NCI-H128 (cell line): ENCODE results near the gene SUGCT.

Experiments used
- DNase-seq: peaks from one replicate; lab custom pipeline; 2025; ENCODE audit not compliant: unreplicated experiment; lab: John Stamatoyannopoulos, UW

Gene SUGCT

DNA sequence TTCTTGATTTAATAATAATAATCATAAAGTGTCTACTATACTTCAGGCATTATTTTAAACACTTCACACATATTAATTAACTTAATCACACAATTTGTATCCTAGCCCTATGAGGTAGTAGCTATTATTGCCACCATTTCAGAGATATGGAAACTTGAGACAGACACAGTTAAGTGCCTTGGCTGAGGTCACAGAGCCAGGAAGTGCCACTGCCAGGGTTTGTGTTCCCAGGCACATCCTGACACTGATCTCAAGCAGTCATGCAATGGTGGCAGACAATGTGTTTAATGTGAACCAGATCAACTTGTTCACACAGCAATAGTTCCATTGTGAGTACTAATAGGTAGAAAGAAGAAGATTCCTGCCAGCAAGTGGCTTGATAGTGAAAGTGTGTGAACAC lies 666.0 kb downstream of the SUGCT start:
- no peak for DNase-seq

DNA sequence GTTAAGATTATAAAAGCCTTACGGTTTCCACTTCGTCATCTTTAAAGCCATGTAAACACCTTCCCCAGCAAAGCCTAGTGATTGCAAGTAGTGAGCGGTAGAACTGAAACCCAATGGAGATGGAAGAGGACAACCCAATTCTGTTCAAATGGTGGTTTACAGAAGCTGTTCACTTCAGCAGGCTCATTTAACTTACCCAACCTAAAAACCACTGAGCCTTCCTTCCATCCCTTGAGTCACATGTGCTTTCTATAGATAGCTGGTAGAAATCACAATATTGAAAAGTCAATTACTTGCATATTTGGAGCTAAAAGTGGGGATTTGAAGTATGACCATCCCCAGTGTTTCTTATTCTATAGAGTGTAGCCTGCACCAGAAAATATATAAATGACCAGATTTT lies 667.7 kb downstream of the SUGCT start:
- DNase-seq, result no peak

DNA sequence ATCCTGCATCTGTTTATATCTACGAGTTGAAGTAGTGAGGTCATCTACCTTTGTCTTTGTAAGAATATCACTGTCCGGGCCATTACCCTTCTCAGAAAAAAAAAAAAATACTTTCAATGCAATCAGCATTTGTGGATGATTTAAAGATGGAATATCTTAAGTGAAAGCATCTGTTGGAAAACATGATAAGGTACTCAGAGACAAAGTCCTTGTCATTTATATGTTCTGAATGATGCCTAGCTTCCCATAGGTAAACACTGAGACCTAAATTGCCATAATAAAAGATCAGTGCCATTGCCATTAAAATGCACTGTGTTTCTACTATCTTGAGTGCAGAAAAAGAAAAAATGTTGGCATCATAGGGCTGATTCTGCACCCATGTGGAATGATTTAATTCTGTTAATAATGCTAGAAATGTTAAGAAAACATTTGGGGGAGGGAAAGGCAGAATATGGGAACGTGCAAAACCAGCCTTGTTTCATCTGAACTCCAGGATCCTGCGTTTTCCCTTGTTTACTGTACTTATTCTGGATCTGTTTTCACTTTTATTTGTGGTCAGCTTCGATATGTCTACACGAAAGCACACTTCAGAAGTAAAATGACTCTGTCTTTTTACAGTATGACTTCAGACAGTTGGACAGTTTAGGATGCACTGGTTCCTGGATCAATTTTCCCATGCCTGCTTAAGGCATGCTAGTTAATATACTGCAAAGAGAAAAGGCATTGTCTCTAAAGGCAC lies 669.8 kb downstream of the SUGCT start:
- DNase-seq, result no peak

DNA sequence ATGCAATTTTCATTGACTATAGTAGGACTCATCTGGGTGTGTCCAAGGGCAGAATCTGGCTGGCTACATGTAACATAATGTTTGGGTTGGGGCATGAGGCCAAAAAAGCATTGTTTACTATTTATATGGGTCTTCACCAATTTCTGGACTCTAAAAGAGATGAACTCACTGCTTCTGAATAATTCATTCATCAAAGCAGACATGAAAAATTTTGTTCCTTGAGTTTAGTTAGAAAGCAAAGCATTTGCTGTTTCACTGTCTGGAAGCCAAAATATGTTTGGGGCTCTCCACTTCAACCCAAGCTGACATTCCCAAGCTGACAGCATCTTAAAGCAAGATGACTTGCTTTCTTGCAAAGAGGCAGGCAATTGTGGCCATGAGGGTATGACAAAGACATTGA lies 670.6 kb downstream of the SUGCT start:
- no peak for DNase-seq

DNA sequence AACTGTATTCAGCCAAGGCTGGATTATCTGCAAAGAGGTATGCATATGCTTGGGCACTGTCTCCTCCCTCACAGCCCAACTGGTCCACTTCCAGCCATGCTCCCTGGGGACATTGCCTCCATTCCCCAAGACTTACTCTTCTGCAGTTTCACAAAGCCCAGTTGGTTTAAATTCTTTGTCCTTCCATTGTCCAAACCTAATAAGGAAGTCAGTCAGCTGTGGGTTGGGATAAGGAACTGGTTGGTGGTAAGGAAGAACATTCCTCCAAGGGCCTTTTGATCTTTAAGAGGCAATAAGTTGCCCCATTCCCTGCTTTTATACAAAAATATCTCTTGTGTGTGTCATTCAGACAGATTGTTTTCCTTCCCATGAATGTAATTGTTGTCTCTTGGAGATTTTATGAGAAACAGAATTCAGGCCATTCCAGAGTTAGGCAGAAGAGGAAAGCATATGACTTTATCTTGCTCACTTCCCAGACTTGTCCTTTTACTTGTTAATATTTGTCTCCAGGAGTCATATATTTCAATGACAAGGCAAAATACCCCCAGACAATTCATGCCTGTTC lies 673.7 kb downstream of the SUGCT start:
- DNase-seq, result no peak

DNA sequence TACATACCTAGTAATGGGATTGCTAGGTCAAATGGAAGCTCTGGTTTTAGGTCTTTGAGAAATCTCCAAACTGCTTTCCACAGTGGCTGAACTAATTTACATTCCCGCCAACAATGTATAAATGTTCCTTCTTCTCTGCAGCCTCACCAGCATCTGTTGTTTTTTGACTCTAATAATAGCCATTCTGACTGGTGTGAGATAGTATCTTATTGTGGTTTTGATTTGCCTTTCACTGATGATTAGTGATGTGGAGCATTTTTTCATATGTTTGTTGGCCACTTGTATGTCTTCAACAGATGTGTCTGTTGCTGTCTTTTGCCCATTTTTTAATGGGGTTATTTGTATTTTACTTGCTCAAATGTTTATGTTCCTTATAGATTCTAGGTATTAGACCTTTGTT lies 675.5 kb downstream of the SUGCT start:
- DNase-seq, result no peak

DNA sequence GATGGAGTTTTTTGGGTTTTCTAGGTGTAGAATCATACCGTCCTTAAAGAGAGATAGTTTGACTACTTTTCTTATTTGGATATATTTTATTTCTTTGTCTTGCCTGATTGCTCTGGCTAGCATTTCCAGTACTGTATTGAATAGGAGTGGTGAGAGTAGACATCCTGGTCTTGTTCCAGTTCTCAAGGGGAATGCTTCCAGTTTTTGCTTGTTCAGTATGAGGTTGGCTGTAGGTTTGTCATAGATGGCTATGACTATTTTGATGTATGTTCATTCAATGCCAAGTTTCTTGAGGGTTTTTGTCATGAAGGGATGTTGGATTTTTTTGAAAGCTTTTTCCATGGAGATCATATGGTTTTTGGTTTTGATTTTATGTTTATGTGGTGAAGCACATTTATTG lies 676.9 kb downstream of the SUGCT start:
- no peak for DNase-seq

DNA sequence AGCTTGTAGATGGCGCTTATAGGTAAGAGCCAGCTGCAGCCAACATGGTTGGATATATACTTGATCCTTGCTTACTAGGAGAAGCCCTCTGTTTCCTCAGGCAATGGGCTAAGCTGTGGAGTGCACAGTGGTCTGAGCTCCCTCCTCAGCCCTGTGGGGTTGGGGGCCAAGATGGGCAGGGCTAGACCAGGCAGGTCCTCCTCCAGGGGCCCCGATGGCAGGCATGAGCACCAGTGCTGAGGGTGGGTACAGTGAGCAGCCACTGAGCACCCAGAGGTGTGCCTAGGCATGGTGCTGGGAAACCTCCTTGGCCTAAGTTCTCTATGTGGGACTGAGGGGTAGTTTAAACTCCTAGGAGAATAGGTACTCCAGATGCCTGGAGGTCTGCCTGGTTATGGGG lies 680.2 kb downstream of the SUGCT start:
- no peak for DNase-seq

DNA sequence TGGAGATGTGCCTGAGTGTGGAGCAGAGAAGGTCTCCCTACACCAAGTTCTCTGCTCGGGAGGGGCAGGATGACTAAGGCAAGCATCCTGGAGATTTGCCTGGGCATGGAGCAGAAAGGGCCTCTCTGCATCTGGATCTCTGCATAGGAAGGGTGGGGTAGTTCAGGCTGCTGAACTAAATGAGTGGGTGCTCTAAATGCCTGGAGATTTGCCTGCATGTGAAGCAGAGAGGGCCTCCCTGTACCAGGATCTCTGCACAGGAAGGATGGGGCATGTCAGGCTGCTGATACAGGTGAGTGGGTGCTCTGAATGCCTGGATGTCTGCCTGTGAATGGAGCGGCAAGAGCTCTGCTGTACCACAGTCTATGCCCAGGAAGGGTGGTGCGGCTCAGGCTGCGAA lies 680.7 kb downstream of the SUGCT start:
- DNase-seq, result no peak

DNA sequence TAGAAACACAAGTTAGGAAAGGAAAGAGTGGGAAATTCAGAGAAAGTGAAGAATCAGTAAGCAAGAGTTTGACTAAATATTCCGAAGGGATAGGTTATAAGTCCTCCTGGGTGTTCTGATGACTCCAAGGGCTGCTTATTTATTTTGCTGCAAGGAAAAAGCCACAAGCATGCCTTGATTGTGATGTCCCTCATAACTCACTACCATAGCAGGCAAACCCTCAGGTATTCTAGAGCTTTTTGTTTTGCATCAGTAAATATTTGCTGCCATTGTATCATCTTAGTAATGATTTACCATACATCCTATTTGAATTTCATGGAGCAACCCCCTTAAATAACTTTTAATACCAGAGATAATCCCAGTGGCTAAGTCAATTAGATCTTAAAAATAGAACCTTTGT lies 688.1 kb downstream of the SUGCT start:
- DNase-seq, result no peak

DNA sequence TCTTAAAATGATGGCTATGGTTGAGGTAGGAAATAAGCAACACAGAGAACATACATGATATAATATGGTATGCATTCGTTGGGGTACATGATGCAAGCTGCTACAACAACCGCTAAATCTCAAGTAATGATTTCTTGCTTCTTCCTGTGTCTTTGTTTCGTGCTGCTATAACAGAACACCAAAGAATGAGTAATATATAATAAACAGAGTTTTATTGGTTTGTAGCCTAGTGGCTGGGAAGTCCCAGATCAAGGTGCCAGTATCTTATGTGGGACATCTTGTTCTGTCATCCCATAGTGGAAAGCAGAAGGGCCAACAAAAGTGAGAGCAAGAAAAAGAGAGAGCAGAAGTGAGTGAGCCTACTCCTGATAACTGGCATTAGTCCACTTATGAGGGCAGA lies 689.7 kb downstream of the SUGCT start:
- no peak for DNase-seq

DNA sequence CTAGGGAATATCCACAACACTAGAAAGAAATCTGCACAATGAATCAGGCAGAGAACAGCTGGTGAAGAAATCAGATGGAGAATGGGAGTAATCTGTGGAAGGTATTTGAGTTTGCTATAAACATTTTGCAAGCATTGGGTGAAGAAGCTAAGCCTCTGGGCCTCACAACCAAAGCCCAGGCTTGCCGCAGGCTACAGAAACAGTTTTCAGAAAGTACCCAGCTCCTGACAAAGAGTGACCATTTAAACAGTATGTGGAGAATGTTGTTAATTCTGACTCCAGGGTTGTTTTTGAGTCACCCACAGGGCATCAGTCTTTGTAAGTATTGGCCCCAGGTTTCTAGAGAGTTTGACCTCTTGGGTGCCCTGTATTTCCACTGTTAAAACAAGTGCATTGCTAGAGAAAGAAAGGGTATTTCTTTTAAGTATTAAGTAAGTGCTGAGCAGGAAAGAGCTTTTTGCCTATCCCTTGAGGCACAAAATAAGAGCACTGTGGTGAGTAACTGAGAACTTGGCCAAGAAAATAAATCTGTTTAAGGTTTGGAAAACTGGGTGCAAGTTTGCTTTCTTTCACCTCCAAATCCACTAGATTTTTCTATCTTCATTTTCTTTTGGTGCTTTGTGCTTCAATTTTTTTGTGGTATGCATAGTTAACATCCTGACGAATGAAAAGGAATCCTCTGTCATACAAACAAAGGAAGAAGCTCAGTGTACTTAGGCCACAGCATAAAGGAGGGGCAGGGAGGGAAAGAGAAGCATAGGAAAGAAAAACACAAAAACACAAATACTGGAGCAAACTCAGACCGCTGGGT lies 691.8 kb downstream of the SUGCT start:
- DNase-seq, result no peak

DNA sequence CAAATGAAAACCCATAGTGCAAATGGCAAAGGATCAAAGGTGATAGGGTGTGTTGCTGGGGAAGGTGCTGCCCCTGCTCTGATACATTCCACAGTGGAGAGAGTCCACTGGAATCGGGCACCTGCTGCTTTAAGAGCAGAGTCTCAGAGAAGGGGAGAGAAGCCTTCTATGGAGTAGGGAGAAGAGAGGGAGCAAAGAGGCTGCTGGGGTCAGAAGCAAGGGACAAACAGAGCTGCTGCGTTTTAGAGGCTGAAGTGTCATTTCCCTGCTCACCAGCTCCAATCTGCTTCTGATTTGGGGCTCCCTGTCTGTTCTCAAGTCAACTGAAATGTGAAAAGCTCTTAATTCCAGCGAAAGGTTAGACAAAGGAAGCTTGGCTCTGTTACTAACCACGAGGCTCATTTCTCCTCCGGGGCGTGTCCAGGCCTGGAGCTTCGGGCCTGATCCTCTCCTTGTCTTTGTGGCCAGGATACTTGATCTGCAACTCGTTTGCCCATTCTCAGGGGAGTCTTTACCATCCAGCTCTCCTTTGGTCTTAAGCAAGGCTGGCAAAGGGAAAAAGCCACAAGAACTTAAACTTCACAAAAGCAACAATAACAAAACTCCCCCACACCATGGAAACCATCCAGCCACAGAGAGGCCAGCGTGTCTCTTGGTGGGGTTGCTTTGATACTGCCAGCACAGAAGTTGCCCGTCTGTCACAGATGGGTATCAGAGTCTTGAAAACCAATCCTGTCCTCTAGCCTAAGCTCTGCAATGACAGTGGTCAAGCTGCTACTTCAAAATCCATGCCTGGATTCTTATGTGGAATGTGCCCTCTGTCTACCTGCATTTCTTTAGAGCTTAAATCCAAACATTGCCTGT lies 692.6 kb downstream of the SUGCT start:
- no peak for DNase-seq

DNA sequence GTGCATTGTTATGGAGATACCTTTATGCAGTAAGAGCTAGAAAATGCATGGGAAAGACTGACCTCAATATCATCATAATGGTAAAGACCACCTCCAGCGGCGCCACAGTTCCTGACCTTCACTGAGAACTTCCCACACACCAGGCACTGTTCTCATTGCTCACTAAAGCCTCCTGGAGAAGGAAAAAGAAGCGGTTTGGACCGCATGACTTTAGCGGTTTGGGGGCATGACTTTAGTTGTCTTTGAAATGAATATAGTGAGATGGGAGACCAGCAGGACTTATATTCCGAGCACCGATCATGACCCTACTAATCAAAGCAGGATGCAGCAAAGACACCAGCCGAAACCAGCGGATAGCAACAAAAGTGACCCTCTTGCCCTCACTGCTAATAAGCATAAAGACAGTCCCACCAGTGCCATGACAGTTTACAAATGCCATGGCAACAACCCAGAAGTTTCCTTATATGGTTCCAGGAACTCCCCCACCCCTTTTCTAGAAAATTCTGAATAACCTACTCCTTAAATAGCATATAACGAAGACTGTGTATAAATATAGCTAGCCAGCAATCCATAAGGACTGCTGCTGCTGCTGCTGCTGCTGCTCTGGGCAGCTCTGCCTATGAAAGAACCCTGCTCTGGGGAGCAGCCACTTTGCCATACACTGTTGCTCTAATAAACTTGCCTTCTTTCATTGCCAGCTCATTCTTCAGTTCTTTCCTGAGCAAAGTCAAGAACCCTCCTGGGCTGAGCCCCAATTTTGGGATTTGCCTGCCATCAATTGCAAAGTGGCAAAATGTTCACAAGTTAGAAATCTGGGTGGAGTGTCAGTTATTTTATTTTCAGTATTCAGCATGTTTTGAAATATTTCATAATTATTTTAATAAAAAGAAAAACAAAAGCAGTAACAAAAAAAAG lies 694.1 kb downstream of the SUGCT start:
- DNase-seq, result no peak

DNA sequence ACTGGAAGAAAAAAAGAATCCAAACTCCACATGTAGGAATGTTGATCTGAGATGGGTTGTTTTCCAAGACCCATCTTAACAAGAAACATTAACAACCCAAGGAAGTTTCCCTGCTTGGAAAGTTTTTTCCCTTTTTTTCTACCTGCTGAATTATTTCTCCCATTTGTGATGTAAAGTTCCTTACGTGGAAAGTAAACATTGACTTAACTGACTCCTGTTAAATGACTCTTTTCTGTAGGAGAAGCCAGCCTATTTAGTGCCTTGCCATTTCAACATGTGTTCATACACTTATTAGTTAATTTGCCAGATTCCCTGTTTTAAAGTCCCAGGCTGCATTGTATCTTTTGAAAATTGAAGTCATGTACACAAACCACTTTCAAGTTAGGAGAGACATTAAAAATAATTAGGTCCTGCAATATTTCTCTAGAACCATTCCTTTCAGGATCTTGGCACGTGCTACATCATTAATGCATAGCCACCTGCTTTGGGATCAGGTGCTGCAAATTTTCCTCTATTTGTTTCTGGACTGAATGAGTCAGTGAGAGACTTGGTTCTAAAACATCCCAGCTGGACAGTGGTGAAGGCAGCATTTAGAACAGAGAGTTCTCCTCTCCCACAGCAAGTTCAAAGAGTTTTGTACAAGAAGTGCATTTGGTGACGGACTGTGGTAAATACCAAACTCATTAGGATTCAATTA lies 698.5 kb downstream of the SUGCT start:
- DNase-seq, result no peak

DNA sequence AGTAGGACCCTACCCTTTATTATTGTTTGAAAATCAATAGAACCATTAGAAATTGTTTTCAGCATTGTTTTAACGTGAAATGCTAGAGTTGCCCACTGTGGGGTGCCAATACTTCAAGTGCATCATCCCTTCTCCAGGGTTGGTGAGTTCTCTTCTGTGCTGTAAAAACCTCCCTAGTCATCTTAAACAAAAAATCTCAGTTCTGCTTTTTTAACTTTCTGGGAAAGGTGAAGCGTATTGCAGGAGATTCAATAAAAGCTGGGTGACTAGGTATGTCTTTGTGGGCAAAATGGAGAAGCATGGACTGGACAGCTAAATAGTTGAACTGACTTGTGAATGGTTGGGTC lies 699.1 kb downstream of the SUGCT start:
- no peak for DNase-seq

DNA sequence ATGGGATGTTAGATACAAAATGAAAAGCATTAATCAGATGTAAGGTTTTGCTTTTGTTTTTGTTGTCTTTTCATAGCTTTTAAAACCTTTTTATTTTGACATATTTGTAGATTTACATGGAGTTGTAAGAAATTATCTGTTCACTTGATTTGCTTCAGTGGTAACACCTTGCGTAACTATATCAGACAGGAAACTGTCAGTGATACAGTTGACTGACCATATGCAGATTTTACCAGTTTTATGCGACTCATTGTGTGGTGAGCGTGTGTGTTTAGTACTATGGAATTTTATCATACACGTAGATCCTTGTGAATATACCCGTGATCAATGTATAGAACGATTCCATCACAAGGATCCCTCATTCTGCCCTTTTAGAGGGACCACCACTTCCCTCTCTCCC lies 701.4 kb downstream of the SUGCT start:
- no peak for DNase-seq

DNA sequence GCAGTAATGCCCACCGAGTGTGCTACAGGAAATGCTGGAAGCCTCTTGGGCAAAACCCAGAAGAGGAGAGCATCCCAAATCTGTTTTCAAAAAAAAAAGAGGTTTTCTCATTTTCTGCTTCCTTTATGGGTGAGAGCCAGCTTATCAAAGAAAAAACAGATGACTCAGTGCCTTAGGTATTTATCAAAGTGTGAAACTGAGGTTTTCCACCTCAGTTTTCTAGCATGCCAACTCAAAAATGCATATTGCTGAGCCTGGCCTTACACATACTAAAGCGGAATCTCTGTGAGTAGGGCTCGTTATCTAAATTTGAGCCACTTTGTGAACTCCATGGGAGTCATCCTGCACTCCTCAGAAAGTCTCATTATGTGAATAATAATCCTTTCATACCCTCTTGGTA lies 705.1 kb downstream of the SUGCT start:
- no peak for DNase-seq

DNA sequence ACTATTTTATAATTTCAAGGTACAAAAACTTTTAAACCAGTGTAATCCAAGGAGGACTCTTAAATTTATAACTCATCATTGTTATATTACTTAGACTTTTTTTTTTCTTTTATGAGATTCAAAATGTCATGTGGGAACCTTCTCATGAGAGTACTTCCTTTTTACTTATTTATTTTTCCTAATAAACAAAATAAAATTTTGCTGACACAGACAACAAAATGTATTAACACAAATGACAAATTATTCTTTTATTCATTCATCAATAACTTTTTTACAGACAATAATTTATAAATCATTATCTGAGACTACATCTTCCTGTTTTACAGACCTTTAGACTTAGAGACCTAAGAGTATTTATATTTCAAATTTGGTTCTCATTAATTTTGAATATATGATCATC lies 706.2 kb downstream of the SUGCT start:
- DNase-seq, result no peak

DNA sequence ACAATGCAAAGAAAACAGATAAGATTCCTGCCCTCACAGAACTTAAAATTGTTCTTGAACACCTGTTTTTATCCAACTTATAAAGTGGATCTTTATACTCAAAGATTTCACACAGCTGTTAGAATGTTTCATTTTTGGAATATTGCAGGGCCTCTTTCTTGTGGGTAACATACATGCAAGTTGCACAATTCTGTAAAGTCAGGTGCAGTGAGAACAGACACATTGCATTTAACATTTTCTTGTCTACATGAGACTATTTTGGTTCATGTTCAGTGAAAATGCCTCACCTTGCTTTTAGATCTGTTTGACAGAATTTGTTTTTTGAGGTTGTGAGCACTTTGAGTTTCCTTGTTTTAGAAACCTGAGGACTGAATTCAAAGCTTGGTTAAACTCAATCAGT lies 707.8 kb downstream of the SUGCT start:
- no peak for DNase-seq
